Ascending aorta (tissue), 2 donors: Measurements from ENCODE around the gene ZBTB20. TPM values are rescaled to one million over a fixed set of nuclear protein-coding genes. Genes with fewer than 3 reads are reported as not detected.

ENCODE experiments used
- DNase-seq, 2 donors: peaks; one replicate each; pipeline ENCODE4 v3.0.0-alpha.2; 2019; ENCODE audit warnings: low spot score in 2 of 2
- H3K27ac ChIP-seq, 2 donors: fragments of 200-600 bp; sonication (generic); one replicate each; pipeline ENCODE4 v1.5.1; 2016 to 2017; ENCODE audit warnings: mild to moderate bottlenecking in 1 of 2
- H3K27me3 ChIP-seq: fragments of 200-600 bp; sonication (generic); one replicate; pipeline ENCODE4 v1.5.1; 2017
- H3K36me3 ChIP-seq, 2 donors: fragments of 200-600 bp; sonication (generic); one replicate each; pipeline ENCODE4 v1.5.1; 2016
- H3K4me1 ChIP-seq, 2 donors: fragments of 200-600 bp; sonication (generic); one replicate each; pipeline ENCODE4 v1.5.1; 2016 to 2017; ENCODE audit warnings: mild to moderate bottlenecking in 1 of 2
- H3K4me3 ChIP-seq, 2 donors: fragments of 200-600 bp; sonication (generic); one replicate each; pipeline ENCODE4 v1.5.1; 2016 to 2017; ENCODE audit warnings: mild to moderate bottlenecking in 1 of 2
- H3K9me3 ChIP-seq, 2 donors: fragments of 200-600 bp; sonication (generic); one replicate each; pipeline ENCODE4 v1.5.1; 2016
- CTCF ChIP-seq, 3 experiments: fragments of 200-600 bp in 2 of 3; fragments of 450-650 bp in 1 of 3; sonication (generic) in 2 of 3; IDR thresholded peaks; one replicate each; pipeline ENCODE4 v1.5.1; 2016 to 2019; ENCODE audit warnings: antibody characterized with exemption in 3 of 3, mild to moderate bottlenecking in 1 of 3, moderate library complexity in 1 of 3
- intact Hi-C: fragments of 100-400 bp; cut with DNase I; formaldehyde crosslinking; loops from one replicate; pipeline ENCODE4 v1.15.1; 2023
- total RNA-seq: library from RNA; depleted of rRNA; stranded (reverse); fragments of >200 nt; gene quantifications from one replicate; pipeline ENCODE4 v1.1.0, GENCODE V29; 2016

The ZBTB20 gene
- total RNA-seq, 1 donor from 2014 or later = 60.3 TPM

- DNase-seq = no peak
- no peaks in the 10 kb centered on the region for H3K27me3 ChIP-seq
- no peak overlapping the region for H3K4me3 ChIP-seq
- no peaks in the 10 kb centered on the region for H3K4me1 ChIP-seq
- H3K9me3 ChIP-seq = no peaks in the 10 kb centered on the region
- no peak for TF ChIP-seq CTCF (IDR thresholded peaks at IDR 0.05)
- H3K36me3 ChIP-seq = no peaks in the 10 kb centered on the region
- intact Hi-C loops = no loop called here
- no peak overlapping the region for H3K27ac ChIP-seq
Observed at GRCh38 chr3:115161866-115162265, 14.8 kb upstream of the ZBTB20 start.

DNA sequence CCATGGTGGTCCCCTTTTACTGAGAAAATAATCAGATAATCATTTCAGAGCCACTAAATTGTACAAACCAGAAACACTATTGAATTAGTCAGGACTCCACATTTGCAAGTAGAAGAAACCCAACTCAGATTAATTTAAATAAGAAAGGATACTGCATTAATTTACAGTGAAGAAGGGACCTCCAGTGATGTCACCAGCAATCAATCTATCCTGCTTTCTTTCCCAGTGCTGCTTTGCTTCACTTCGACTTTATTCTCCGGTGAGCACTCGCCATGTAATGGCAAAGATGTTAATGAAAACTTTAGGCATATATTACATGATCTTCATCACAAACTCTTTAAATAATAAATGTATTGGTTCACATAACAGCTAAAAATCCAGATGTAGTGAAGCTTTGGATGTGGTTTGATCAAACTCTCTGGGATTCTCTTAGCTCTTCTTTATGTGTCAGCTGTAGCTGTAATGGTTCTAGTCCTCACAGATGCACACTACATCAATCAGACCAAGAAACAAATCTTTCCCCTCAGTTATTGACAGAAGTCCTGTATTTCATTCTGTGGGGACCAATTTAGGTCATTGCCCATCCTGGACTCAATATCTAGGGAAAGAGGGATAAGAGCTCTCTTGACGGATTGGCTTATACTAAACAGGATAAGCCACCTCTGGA is 14.2 kb upstream of the ZBTB20 start:
- no peak for TF ChIP-seq CTCF (IDR thresholded peaks at IDR 0.05)
- Histone ChIP-seq H3K9me3 (no peaks in the 10 kb centered on the region), H3K36me3 (no peaks in the 10 kb centered on the region), H3K4me3 (no peak overlapping the region), H3K27me3 (no peaks in the 10 kb centered on the region), H3K27ac (no peak overlapping the region), H3K4me1 (no peaks in the 10 kb centered on the region)
- intact Hi-C loops = no loop called here
- DNase-seq = no peak

GRCh38 chr3:115160295-115160694 is 13.2 kb upstream of the ZBTB20 start:
- intact Hi-C loops = no loop called here
- no peak overlapping the region for H3K27ac ChIP-seq
- no peaks in the 10 kb centered on the region for H3K36me3 ChIP-seq
- no peak overlapping the region for H3K4me3 ChIP-seq
- H3K4me1 ChIP-seq = no peaks in the 10 kb centered on the region
- no peak for DNase-seq
- no peaks in the 10 kb centered on the region for H3K27me3 ChIP-seq
- no peaks in the 10 kb centered on the region for H3K9me3 ChIP-seq
- no peak for TF ChIP-seq CTCF (IDR thresholded peaks at IDR 0.05)

- DNase-seq = no peak
- H3K4me1 ChIP-seq = no peaks in the 10 kb centered on the region
- no peaks in the 10 kb centered on the region for H3K27me3 ChIP-seq
- H3K9me3 ChIP-seq = no peaks in the 10 kb centered on the region
- intact Hi-C loops = no loop called here
- no peaks in the 10 kb centered on the region for H3K36me3 ChIP-seq
- TF ChIP-seq CTCF (IDR thresholded peaks at IDR 0.05) = no peak
- H3K27ac ChIP-seq = no peak overlapping the region
- H3K4me3 ChIP-seq = no peak overlapping the region
Observed at GRCh38 chr3:115156046-115156654, 9.1 kb upstream of the ZBTB20 start.

- H3K4me1 ChIP-seq = no peaks in the 10 kb centered on the region
- H3K9me3 ChIP-seq = no peaks in the 10 kb centered on the region
- H3K27me3 ChIP-seq = no peaks in the 10 kb centered on the region
- H3K4me3 ChIP-seq = no peak overlapping the region
- H3K27ac ChIP-seq = no peak overlapping the region
- no peak for DNase-seq
- intact Hi-C loops = no loop called here
- TF ChIP-seq CTCF (IDR thresholded peaks at IDR 0.05) = no peak
- H3K36me3 ChIP-seq = no peaks in the 10 kb centered on the region
Observed at GRCh38 chr3:115154611-115155010, 7.5 kb upstream of the ZBTB20 start.
